Stimulated activated naive CD8-positive, alpha-beta T cell treated with anti-CD3 and anti-CD28 coated beads, Interleukin-15, Interleukin-2, amounts not matched to agents 100 ng/mL and 50 ng/mL, for 24 hours (primary cell): ENCODE data around the gene ANKRD63.
A peak's percentile ranks its signal among the peaks of the same experiment; 100 is the strongest.

ENCODE experiments used
- H3K27ac Mint-ChIP-seq: one replicate; pipeline ENCODE4 v1.8.0; 2021; ENCODE audit warnings: mild to moderate bottlenecking, mixed read lengths
- H3K27me3 Mint-ChIP-seq: one replicate; pipeline ENCODE4 v1.8.0; 2021; ENCODE audit warnings: mixed read lengths
- H3K36me3 Mint-ChIP-seq: one replicate; pipeline ENCODE4 v1.8.0; 2021; ENCODE audit warnings: low read depth, mixed read lengths
- H3K4me1 Mint-ChIP-seq: one replicate; pipeline ENCODE4 v1.8.0; 2021; ENCODE audit warnings: low read depth, mixed read lengths
- H3K4me3 Mint-ChIP-seq: one replicate; pipeline ENCODE4 v1.8.0; 2021; ENCODE audit warnings: mild to moderate bottlenecking, mixed read lengths
- H3K9me3 Mint-ChIP-seq: one replicate; pipeline ENCODE4 v1.8.0; 2021; ENCODE audit warnings: mixed read lengths

Gene ANKRD63

GRCh38 chr15:40282869-40283614, at the start of gene ANKRD63:
Gene ANKRD63, minus strand, starts transcription at chr15:40283064. Its CDS starts 478 bp downstream, at chr15:40282586.
- Mint-ChIP-seq H3K27me3 (peaks cover 26% of the 10 kb centered on the region), H3K36me3 (no peaks in the 10 kb centered on the region), H3K27ac (no peak within 1 kb of the TSS), H3K4me1 (peaks cover 12% of the 10 kb centered on the region), H3K4me3 (peak within 1 kb of the TSS; percentile 53), H3K9me3 (no peaks in the 10 kb centered on the region)

- Mint-ChIP-seq H3K27ac (no peak overlapping the region), H3K36me3 (peaks cover 3% of the 10 kb centered on the region), H3K27me3 (no peaks in the 10 kb centered on the region), H3K9me3 (no peaks in the 10 kb centered on the region), H3K4me1 (peaks cover 12% of the 10 kb centered on the region), H3K4me3 (no peak overlapping the region)
Measured at GRCh38 chr15:40332113-40332781, 49.4 kb upstream of the ANKRD63 start.

- Mint-ChIP-seq H3K36me3 (peaks cover 5% of the 10 kb centered on the region), H3K4me3 (no peak overlapping the region), H3K4me1 (peaks cover 12% of the 10 kb centered on the region), H3K27ac (no peak overlapping the region), H3K27me3 (no peaks in the 10 kb centered on the region), H3K9me3 (no peaks in the 10 kb centered on the region)
Measured at GRCh38 chr15:40331637-40332036, 48.8 kb upstream of the ANKRD63 start.

- Mint-ChIP-seq H3K4me3 (no peak overlapping the region), H3K36me3 (peaks cover 8% of the 10 kb centered on the region), H3K27me3 (no peaks in the 10 kb centered on the region), H3K9me3 (no peaks in the 10 kb centered on the region), H3K27ac (no peak overlapping the region), H3K4me1 (peaks cover 12% of the 10 kb centered on the region)
Measured at GRCh38 chr15:40331026-40331425, 48.2 kb upstream of the ANKRD63 start.

GRCh38 chr15:40330368-40330836, 47.5 kb upstream of the ANKRD63 start:
- Mint-ChIP-seq H3K4me1 (peaks cover 18% of the 10 kb centered on the region), H3K9me3 (no peaks in the 10 kb centered on the region), H3K27ac (no peak overlapping the region), H3K4me3 (no peak overlapping the region), H3K27me3 (no peaks in the 10 kb centered on the region), H3K36me3 (peaks cover 9% of the 10 kb centered on the region)

- peaks cover 13% of the 10 kb centered on the region for H3K36me3 Mint-ChIP-seq
- H3K9me3 Mint-ChIP-seq = no peaks in the 10 kb centered on the region
- H3K4me1 Mint-ChIP-seq = peaks cover 24% of the 10 kb centered on the region
- H3K27me3 Mint-ChIP-seq = no peaks in the 10 kb centered on the region
- no peak overlapping the region for H3K4me3 Mint-ChIP-seq
- no peak overlapping the region for H3K27ac Mint-ChIP-seq
Measured at GRCh38 chr15:40329804-40330203, 46.9 kb upstream of the ANKRD63 start.

- H3K9me3 Mint-ChIP-seq = no peaks in the 10 kb centered on the region
- H3K36me3 Mint-ChIP-seq = peaks cover 13% of the 10 kb centered on the region
- H3K27ac Mint-ChIP-seq = no peak overlapping the region
- H3K4me3 Mint-ChIP-seq = no peak overlapping the region
- H3K27me3 Mint-ChIP-seq = no peaks in the 10 kb centered on the region
- peaks cover 19% of the 10 kb centered on the region for H3K4me1 Mint-ChIP-seq
Measured at GRCh38 chr15:40328751-40329150, 45.9 kb upstream of the ANKRD63 start.

- H3K4me1 Mint-ChIP-seq = peaks cover 15% of the 10 kb centered on the region
- no peaks in the 10 kb centered on the region for H3K9me3 Mint-ChIP-seq
- H3K27me3 Mint-ChIP-seq = no peaks in the 10 kb centered on the region
- peaks cover 13% of the 10 kb centered on the region for H3K36me3 Mint-ChIP-seq
- H3K4me3 Mint-ChIP-seq = no peak overlapping the region
- no peak overlapping the region for H3K27ac Mint-ChIP-seq
Measured at GRCh38 chr15:40328176-40328575, 45.3 kb upstream of the ANKRD63 start.

GRCh38 chr15:40327457-40327856, 44.6 kb upstream of the ANKRD63 start:
- Mint-ChIP-seq H3K4me3 (no peak overlapping the region), H3K27ac (no peak overlapping the region), H3K4me1 (peaks cover 19% of the 10 kb centered on the region), H3K9me3 (no peaks in the 10 kb centered on the region), H3K27me3 (no peaks in the 10 kb centered on the region), H3K36me3 (peaks cover 13% of the 10 kb centered on the region)

- Mint-ChIP-seq H3K9me3 (no peaks in the 10 kb centered on the region), H3K4me1 (peaks cover 26% of the 10 kb centered on the region), H3K27ac (no peak overlapping the region), H3K36me3 (peaks cover 13% of the 10 kb centered on the region), H3K4me3 (peak overlapping the region; percentile 77), H3K27me3 (no peaks in the 10 kb centered on the region)
Measured at GRCh38 chr15:40325700-40326099, 42.8 kb upstream of the ANKRD63 start.

- peaks cover 26% of the 10 kb centered on the region for H3K4me1 Mint-ChIP-seq
- no peak overlapping the region for H3K27ac Mint-ChIP-seq
- H3K4me3 Mint-ChIP-seq = peak overlapping the region; percentile 77
- peaks cover 13% of the 10 kb centered on the region for H3K36me3 Mint-ChIP-seq
- H3K9me3 Mint-ChIP-seq = no peaks in the 10 kb centered on the region
- no peaks in the 10 kb centered on the region for H3K27me3 Mint-ChIP-seq
Measured at GRCh38 chr15:40325188-40325587, 42.3 kb upstream of the ANKRD63 start.

GRCh38 chr15:40323953-40324937, 41.4 kb upstream of the ANKRD63 start:
- Mint-ChIP-seq H3K27ac (no peak overlapping the region), H3K4me1 (peaks cover 26% of the 10 kb centered on the region), H3K36me3 (peaks cover 13% of the 10 kb centered on the region), H3K4me3 (peak overlapping the region; percentile 77), H3K27me3 (no peaks in the 10 kb centered on the region), H3K9me3 (no peaks in the 10 kb centered on the region)

GRCh38 chr15:40323239-40323952, 40.5 kb upstream of the ANKRD63 start, which contains the start of gene INAFM2:
Gene INAFM2, plus strand, starts transcription at chr15:40323692. Its CDS starts 364 bp downstream, at chr15:40324056.
- Mint-ChIP-seq H3K4me1 (peaks cover 26% of the 10 kb centered on the region), H3K27ac (no peak within 1 kb of the TSS), H3K9me3 (no peaks in the 10 kb centered on the region)

More at GRCh38 chr15:40323239-40323952, 40.5 kb upstream of the ANKRD63 start, which contains the start of gene INAFM2:
- H3K36me3 Mint-ChIP-seq = peaks cover 13% of the 10 kb centered on the region
- H3K27me3 Mint-ChIP-seq = no peaks in the 10 kb centered on the region
- H3K4me3 Mint-ChIP-seq = peak within 1 kb of the TSS; percentile 77
